Activated naive CD4-positive, alpha-beta T cell treated with Interleukin-2 at 50 U/mL for 16 hours (primary cell): Measurements from ENCODE around the gene SUN1.

Source experiments
- DNase-seq: peaks from one replicate; pipeline ENCODE4 v3.0.0-alpha.2; 2020

Gene SUN1

GRCh38 chr7:893686-894085, 61.4 kb downstream of the SUN1 start:
- no peak for DNase-seq

GRCh38 chr7:894164-894867, 62.0 kb downstream of the SUN1 start:
- no peak for DNase-seq

- no peak for DNase-seq
These were observed 62.7 kb downstream of the SUN1 start for GRCh38 chr7:894927-895450.

GRCh38 chr7:895451-896052, 63.3 kb downstream of the SUN1 start:
- no peak for DNase-seq

GRCh38 chr7:896346-897075, 64.2 kb downstream of the SUN1 start:
- no peak for DNase-seq

GRCh38 chr7:897086-897485, 64.8 kb downstream of the SUN1 start:
- DNase-seq = no peak

- no peak for DNase-seq
These were observed 65.6 kb downstream of the SUN1 start for GRCh38 chr7:897771-898376.

GRCh38 chr7:898460-898854, 66.2 kb downstream of the SUN1 start:
- DNase-seq = no peak

- no peak for DNase-seq
These were observed 66.8 kb downstream of the SUN1 start for GRCh38 chr7:898855-899681.

GRCh38 chr7:899806-900205, 67.5 kb downstream of the SUN1 start:
- DNase-seq = no peak

GRCh38 chr7:900331-901040, 68.2 kb downstream of the SUN1 start:
- no peak for DNase-seq

GRCh38 chr7:901041-901387, 68.7 kb downstream of the SUN1 start:
- no peak for DNase-seq

GRCh38 chr7:901388-902154, 69.3 kb downstream of the SUN1 start:
- peak; percentile 30 for DNase-seq

- DNase-seq = no peak
These were observed 70.7 kb downstream of the SUN1 start for GRCh38 chr7:902996-903395.

GRCh38 chr7:903921-904755, 71.9 kb downstream of the SUN1 start:
- DNase-seq = no peak

GRCh38 chr7:904847-905246, 72.6 kb downstream of the SUN1 start:
- no peak for DNase-seq

GRCh38 chr7:906776-907157, 74.5 kb downstream of the SUN1 start:
- no peak for DNase-seq

- DNase-seq = no peak
These were observed 75.1 kb downstream of the SUN1 start for GRCh38 chr7:907158-907980.

GRCh38 chr7:908159-908581, 75.9 kb downstream of the SUN1 start:
- DNase-seq = no peak
